ENCODE data around the gene LHX2. TPM values are rescaled to one million over a fixed set of nuclear protein-coding genes. Genes with fewer than 3 reads are reported as not detected.

LHX2 gene
- total and polyA plus RNA-seq, 7 donors = not detected

- H3K36me3 ChIP-seq (ENCODE audit: insufficient read depth in 1 of 2, low read depth in 1 of 2) = no peaks in the 10 kb centered on the region
- no peaks in the 10 kb centered on the region for H3K4me1 ChIP-seq
- ATAC-seq (no peak), DNase-seq (no peak)
- WGBS, 3 donors = 76 to 80% (median 77%) methylated on average over 4 of the region's 5 CpGs
- H3K27ac ChIP-seq = no peak overlapping the region
- H3K27me3 ChIP-seq (ENCODE audit: insufficient read depth in 3 of 3, low read length in 2 of 3) = peaks cover 0 to 10% (median 3%) of the 10 kb centered on the region in 3 donors
- no peak overlapping the region for H3K4me3 ChIP-seq
- intact Hi-C loops (cut with DNase I) = no loop called here
- no peaks in the 10 kb centered on the region for H3K9me3 ChIP-seq
- TF ChIP-seq, protein P1, sequence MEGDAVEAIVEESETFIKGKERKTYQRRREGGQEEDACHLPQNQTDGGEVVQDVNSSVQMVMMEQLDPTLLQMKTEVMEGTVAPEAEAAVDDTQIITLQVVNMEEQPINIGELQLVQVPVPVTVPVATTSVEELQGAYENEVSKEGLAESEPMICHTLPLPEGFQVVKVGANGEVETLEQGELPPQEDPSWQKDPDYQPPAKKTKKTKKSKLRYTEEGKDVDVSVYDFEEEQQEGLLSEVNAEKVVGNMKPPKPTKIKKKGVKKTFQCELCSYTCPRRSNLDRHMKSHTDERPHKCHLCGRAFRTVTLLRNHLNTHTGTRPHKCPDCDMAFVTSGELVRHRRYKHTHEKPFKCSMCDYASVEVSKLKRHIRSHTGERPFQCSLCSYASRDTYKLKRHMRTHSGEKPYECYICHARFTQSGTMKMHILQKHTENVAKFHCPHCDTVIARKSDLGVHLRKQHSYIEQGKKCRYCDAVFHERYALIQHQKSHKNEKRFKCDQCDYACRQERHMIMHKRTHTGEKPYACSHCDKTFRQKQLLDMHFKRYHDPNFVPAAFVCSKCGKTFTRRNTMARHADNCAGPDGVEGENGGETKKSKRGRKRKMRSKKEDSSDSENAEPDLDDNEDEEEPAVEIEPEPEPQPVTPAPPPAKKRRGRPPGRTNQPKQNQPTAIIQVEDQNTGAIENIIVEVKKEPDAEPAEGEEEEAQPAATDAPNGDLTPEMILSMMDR (IDR thresholded peaks at IDR 0.05) = no peak
Observed at GRCh38 chr9:123978981-123979380, 32.6 kb upstream of the LHX2 start.

- TF ChIP-seq, protein P1 (IDR thresholded peaks at IDR 0.05) = no peak
- Histone ChIP-seq H3K27ac (no peak overlapping the region), H3K4me3 (no peak overlapping the region), H3K27me3 (ENCODE audit: insufficient read depth in 3 of 3, low read length in 2 of 3) (peaks cover 0 to 10% (median 0%) of the 10 kb centered on the region in 3 donors), H3K36me3 (ENCODE audit: insufficient read depth in 1 of 2, low read depth in 1 of 2) (no peaks in the 10 kb centered on the region), H3K4me1 (no peaks in the 10 kb centered on the region), H3K9me3 (no peaks in the 10 kb centered on the region)
- no peak for DNase-seq
- WGBS, 3 donors = 73 to 83% (median 75%) methylated on average over 6 of the region's 6 CpGs
- intact Hi-C loops (cut with DNase I) = no loop called here
- ATAC-seq = no peak
Observed at GRCh38 chr9:123982535-123982934, 29.0 kb upstream of the LHX2 start.

GRCh38 chr9:123983047-123983446 lies 28.5 kb upstream of the LHX2 start:
- peaks cover 0 to 11% (median 0%) of the 10 kb centered on the region in 3 donors for H3K27me3 ChIP-seq (ENCODE audit: insufficient read depth in 3 of 3, low read length in 2 of 3)
- no peaks in the 10 kb centered on the region for H3K4me1 ChIP-seq
- H3K36me3 ChIP-seq (ENCODE audit: insufficient read depth in 1 of 2, low read depth in 1 of 2) = no peaks in the 10 kb centered on the region
- no peaks in the 10 kb centered on the region for H3K9me3 ChIP-seq
- no peak overlapping the region for H3K4me3 ChIP-seq
- intact Hi-C loops (cut with DNase I) = no loop called here
- ATAC-seq (no peak), DNase-seq (no peak)
- TF ChIP-seq, protein P1 (IDR thresholded peaks at IDR 0.05) = no peak
- no peak overlapping the region for H3K27ac ChIP-seq
- WGBS, 3 donors = 69 to 91% (median 85%) methylated on average over 3 of the region's 3 CpGs

- intact Hi-C loops (cut with DNase I) = no loop called here
- DNase-seq = no peak
- Histone ChIP-seq H3K27ac (no peak overlapping the region), H3K27me3 (ENCODE audit: insufficient read depth in 3 of 3, low read length in 2 of 3) (peaks cover 0 to 18% (median 2%) of the 10 kb centered on the region in 3 donors), H3K4me3 (no peak overlapping the region), H3K36me3 (ENCODE audit: insufficient read depth in 1 of 2, low read depth in 1 of 2) (no peaks in the 10 kb centered on the region), H3K4me1 (no peaks in the 10 kb centered on the region), H3K9me3 (no peaks in the 10 kb centered on the region)
- no peak for ATAC-seq
- TF ChIP-seq, protein P1 (IDR thresholded peaks at IDR 0.05) = no peak
- 74 to 94% (median 80%) methylated on average over 3 of the region's 3 CpGs for WGBS, 3 donors
Observed at GRCh38 chr9:123984802-123985201, 26.8 kb upstream of the LHX2 start.

DNA sequence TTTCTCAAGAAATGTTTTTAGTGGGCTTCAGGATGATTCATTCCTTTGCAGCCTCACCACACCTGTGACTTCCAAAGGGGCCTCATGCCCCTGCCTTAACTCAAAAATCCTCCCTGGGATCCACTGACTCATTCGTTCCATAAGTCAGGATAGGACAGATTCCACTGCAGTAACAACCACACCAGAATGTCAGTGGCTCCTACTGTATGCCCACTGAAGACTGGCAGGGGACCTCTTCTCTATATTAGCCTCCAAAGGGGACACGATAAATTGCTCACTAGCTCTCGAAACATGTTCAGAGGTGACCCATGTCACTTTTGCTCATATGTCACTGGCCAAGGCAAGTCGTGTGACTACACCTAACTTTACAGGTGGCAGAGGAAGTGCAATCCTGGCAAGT lies 25.7 kb upstream of the LHX2 start:
- Histone ChIP-seq H3K27ac (no peak overlapping the region), H3K36me3 (ENCODE audit: insufficient read depth in 1 of 2, low read depth in 1 of 2) (no peaks in the 10 kb centered on the region), H3K4me3 (no peak overlapping the region), H3K27me3 (ENCODE audit: insufficient read depth in 3 of 3, low read length in 2 of 3) (peaks cover 0 to 22% (median 2%) of the 10 kb centered on the region in 3 donors), H3K9me3 (no peaks in the 10 kb centered on the region), H3K4me1 (no peaks in the 10 kb centered on the region)
- ATAC-seq (no peak), DNase-seq (no peak)
- WGBS, 3 donors = 84 to 91% (median 85%) methylated on average over 4 of the region's 4 CpGs
- intact Hi-C loops (cut with DNase I) = no loop called here
- TF ChIP-seq, protein P1 (IDR thresholded peaks at IDR 0.05) = no peak

All from psoas muscle (tissue), 8 donors.